Muscle layer of duodenum (tissue), 2 donors: ENCODE results near the gene CCDC142.
A peak's percentile ranks its signal among the peaks of the same experiment; 100 is the strongest.
"Not testable (repeated sequence)": the region's sequence is repeated elsewhere in the genome, so short reads cannot be mapped to it uniquely, and the experiment has no call there.

Source experiments
- H3K27ac ChIP-seq: one replicate; pipeline ENCODE4 v1.7.0; 2013; ENCODE audit warnings: mild to moderate bottlenecking, low read length
- H3K27me3 ChIP-seq: one replicate; pipeline ENCODE4 v1.7.0; 2013; ENCODE audit warnings: low read depth, mild to moderate bottlenecking, control low read depth, low read length
- H3K36me3 ChIP-seq, 2 donors: one replicate each; pipeline ENCODE4 v1.7.0; 2013; ENCODE audit warnings: low read length in 2 of 2, control low read depth in 1 of 2, mild to moderate bottlenecking in 1 of 2; ENCODE audit not compliant: insufficient read depth in 2 of 2, control insufficient read depth in 1 of 2
- H3K4me1 ChIP-seq, 2 donors: one replicate each; pipeline ENCODE4 v1.7.0; 2013; ENCODE audit warnings: low read length in 2 of 2, mild to moderate bottlenecking in 2 of 2, control low read depth in 1 of 2, moderate library complexity in 1 of 2; ENCODE audit not compliant: insufficient read depth in 2 of 2, control insufficient read depth in 1 of 2
- H3K4me3 ChIP-seq, 2 donors: one replicate each; pipeline ENCODE4 v1.7.0; 2013; ENCODE audit warnings: low read length in 2 of 2, low read depth in 1 of 2, mild to moderate bottlenecking in 1 of 2
- H3K9me3 ChIP-seq, 2 donors: one replicate each; pipeline ENCODE4 v1.7.0; 2013; ENCODE audit warnings: low read length in 2 of 2, control low read depth in 1 of 2, mild to moderate bottlenecking in 1 of 2; ENCODE audit not compliant: control insufficient read depth in 1 of 2
- donor health status: healthy.

CCDC142 gene

GRCh38 chr2:74472945-74473258 lies 9.9 kb downstream of the CCDC142 start:
- peak overlapping the region; percentile 94 for H3K27ac ChIP-seq
- no peaks in the 10 kb centered on the region for H3K9me3 ChIP-seq
- H3K4me1 ChIP-seq, result peaks cover 8 to 17% of the 10 kb centered on the region in 2 donors
- H3K36me3 ChIP-seq, result peaks cover 19 to 21% of the 10 kb centered on the region in 2 donors
- H3K27me3 ChIP-seq, result no peaks in the 10 kb centered on the region
- peak overlapping the region; percentile 85 to 94 for H3K4me3 ChIP-seq

GRCh38 chr2:74472086-74472944 lies 10.5 kb downstream of the CCDC142 start, which contains the start of gene MRPL53:
MRPL53 (minus strand) TSS chr2:74472680; CDS start chr2:74472660, 20 bp downstream.
- no peaks in the 10 kb centered on the region for H3K27me3 ChIP-seq
- no peaks in the 10 kb centered on the region for H3K9me3 ChIP-seq
- H3K36me3 ChIP-seq, result peaks cover 15 to 21% of the 10 kb centered on the region in 2 donors
- H3K4me1 ChIP-seq, result peaks cover 8 to 17% of the 10 kb centered on the region in 2 donors
- H3K4me3 ChIP-seq, result peak within 1 kb of the TSS; percentile 85 to 94
- peak within 1 kb of the TSS; percentile 94 for H3K27ac ChIP-seq

- peaks cover 14 to 21% of the 10 kb centered on the region in 2 donors for H3K36me3 ChIP-seq
- peak overlapping the region; percentile 94 for H3K27ac ChIP-seq
- H3K9me3 ChIP-seq, result no peaks in the 10 kb centered on the region
- H3K4me1 ChIP-seq, result peaks cover 8 to 17% of the 10 kb centered on the region in 2 donors
- H3K4me3 ChIP-seq, result peak overlapping the region; percentile 85 to 94
- no peaks in the 10 kb centered on the region for H3K27me3 ChIP-seq
Observed at GRCh38 chr2:74471332-74472065, 11.3 kb downstream of the CCDC142 start.

- H3K27me3 ChIP-seq, H3K27ac ChIP-seq, H3K9me3 ChIP-seq, H3K4me3 ChIP-seq: not testable (repeated sequence)
- Histone ChIP-seq H3K4me1 (peaks cover 8 to 22% of the 10 kb centered on the region in 2 donors), H3K36me3 (peaks cover 14 to 20% of the 10 kb centered on the region in 2 donors)
Observed at GRCh38 chr2:74470742-74471141, 12.1 kb downstream of the CCDC142 start.

- Histone ChIP-seq H3K4me1 (peaks cover 1 to 18% of the 10 kb centered on the region in 2 donors), H3K4me3 (peak overlapping the region; percentile 70 to 93), H3K27me3 (no peaks in the 10 kb centered on the region), H3K27ac (peak overlapping the region; percentile 82), H3K36me3 (peaks cover 8 to 19% of the 10 kb centered on the region in 2 donors), H3K9me3 (no peaks in the 10 kb centered on the region)
Observed at GRCh38 chr2:74464406-74464805, 18.4 kb downstream of the CCDC142 start.

GRCh38 chr2:74462786-74463105 lies 20.1 kb downstream of the CCDC142 start:
- Histone ChIP-seq H3K27ac (peak overlapping the region; percentile 21), H3K27me3 (no peaks in the 10 kb centered on the region), H3K4me3 (no peak overlapping the region), H3K9me3 (no peaks in the 10 kb centered on the region), H3K4me1 (peaks cover 7 to 26% of the 10 kb centered on the region in 2 donors), H3K36me3 (peaks cover 8 to 19% of the 10 kb centered on the region in 2 donors)

GRCh38 chr2:74462054-74462785 lies 20.6 kb downstream of the CCDC142 start:
- Histone ChIP-seq H3K9me3 (no peaks in the 10 kb centered on the region), H3K36me3 (peaks cover 8 to 19% of the 10 kb centered on the region in 2 donors), H3K27ac (no peak overlapping the region), H3K4me3 (no peak overlapping the region), H3K4me1 (peaks cover 7 to 26% of the 10 kb centered on the region in 2 donors), H3K27me3 (no peaks in the 10 kb centered on the region)

- H3K27ac ChIP-seq, result no peak overlapping the region
- H3K9me3 ChIP-seq, result no peaks in the 10 kb centered on the region
- H3K4me3 ChIP-seq, result no peak overlapping the region
- no peaks in the 10 kb centered on the region for H3K27me3 ChIP-seq
- H3K36me3 ChIP-seq, result peaks cover 8 to 19% of the 10 kb centered on the region in 2 donors
- H3K4me1 ChIP-seq, result peaks cover 11 to 34% of the 10 kb centered on the region in 2 donors
Observed at GRCh38 chr2:74461187-74462053, 21.4 kb downstream of the CCDC142 start.

GRCh38 chr2:74460187-74460586 lies 22.6 kb downstream of the CCDC142 start:
- Histone ChIP-seq H3K36me3 (peaks cover 8 to 19% of the 10 kb centered on the region in 2 donors), H3K4me1 (peaks cover 17 to 41% of the 10 kb centered on the region in 2 donors)
- H3K27me3 ChIP-seq, H3K9me3 ChIP-seq, H3K27ac ChIP-seq, H3K4me3 ChIP-seq: not testable (repeated sequence)

GRCh38 chr2:74459503-74460118 lies 23.2 kb downstream of the CCDC142 start:
- not testable (repeated sequence) for H3K4me3 ChIP-seq

More at GRCh38 chr2:74459503-74460118, 23.2 kb downstream of the CCDC142 start:
- H3K27ac ChIP-seq, H3K27me3 ChIP-seq, H3K9me3 ChIP-seq: not testable (repeated sequence)
- Histone ChIP-seq H3K36me3 (peaks cover 8 to 19% of the 10 kb centered on the region in 2 donors), H3K4me1 (peaks cover 18 to 41% of the 10 kb centered on the region in 2 donors)
